Stimulated activated naive CD8-positive, alpha-beta T cell treated with anti-CD3 and anti-CD28 coated beads, Interleukin-15, Interleukin-2, amounts not matched to agents 100 ng/mL and 50 ng/mL, for 24 hours (primary cell): ENCODE results near the gene SYNM.

Experiments used
- H3K27ac Mint-ChIP-seq: one replicate; pipeline ENCODE4 v1.8.0; 2021; ENCODE audit warnings: mild to moderate bottlenecking, mixed read lengths
- H3K27me3 Mint-ChIP-seq: one replicate; pipeline ENCODE4 v1.8.0; 2021; ENCODE audit warnings: mixed read lengths
- H3K36me3 Mint-ChIP-seq: one replicate; pipeline ENCODE4 v1.8.0; 2021; ENCODE audit warnings: low read depth, mixed read lengths
- H3K4me1 Mint-ChIP-seq: one replicate; pipeline ENCODE4 v1.8.0; 2021; ENCODE audit warnings: low read depth, mixed read lengths
- H3K4me3 Mint-ChIP-seq: one replicate; pipeline ENCODE4 v1.8.0; 2021; ENCODE audit warnings: mild to moderate bottlenecking, mixed read lengths
- H3K9me3 Mint-ChIP-seq: one replicate; pipeline ENCODE4 v1.8.0; 2021; ENCODE audit warnings: mixed read lengths

The SYNM gene

GRCh38 chr15:99146661-99147060, 41.8 kb downstream of the SYNM start:
- Mint-ChIP-seq H3K4me3 (no peak overlapping the region), H3K27me3 (no peaks in the 10 kb centered on the region), H3K9me3 (no peaks in the 10 kb centered on the region), H3K4me1 (no peaks in the 10 kb centered on the region), H3K36me3 (no peaks in the 10 kb centered on the region), H3K27ac (no peak overlapping the region)

GRCh38 chr15:99148851-99149276, 44.0 kb downstream of the SYNM start:
- no peak overlapping the region for H3K27ac Mint-ChIP-seq
- no peak overlapping the region for H3K4me3 Mint-ChIP-seq
- H3K4me1 Mint-ChIP-seq = no peaks in the 10 kb centered on the region
- no peaks in the 10 kb centered on the region for H3K36me3 Mint-ChIP-seq
- no peaks in the 10 kb centered on the region for H3K9me3 Mint-ChIP-seq
- H3K27me3 Mint-ChIP-seq = no peaks in the 10 kb centered on the region

- H3K9me3 Mint-ChIP-seq = no peaks in the 10 kb centered on the region
- no peak overlapping the region for H3K4me3 Mint-ChIP-seq
- H3K36me3 Mint-ChIP-seq = no peaks in the 10 kb centered on the region
- no peaks in the 10 kb centered on the region for H3K27me3 Mint-ChIP-seq
- H3K4me1 Mint-ChIP-seq = no peaks in the 10 kb centered on the region
- no peak overlapping the region for H3K27ac Mint-ChIP-seq
Measured at GRCh38 chr15:99149366-99149765, 44.5 kb downstream of the SYNM start.

GRCh38 chr15:99151156-99151555, 46.3 kb downstream of the SYNM start:
- Mint-ChIP-seq H3K36me3 (no peaks in the 10 kb centered on the region), H3K27ac (no peak overlapping the region), H3K9me3 (no peaks in the 10 kb centered on the region), H3K27me3 (no peaks in the 10 kb centered on the region), H3K4me1 (no peaks in the 10 kb centered on the region), H3K4me3 (no peak overlapping the region)

GRCh38 chr15:99153026-99153535, 48.2 kb downstream of the SYNM start:
- Mint-ChIP-seq H3K27me3 (no peaks in the 10 kb centered on the region), H3K27ac (no peak overlapping the region), H3K4me3 (no peak overlapping the region), H3K4me1 (no peaks in the 10 kb centered on the region), H3K9me3 (no peaks in the 10 kb centered on the region), H3K36me3 (no peaks in the 10 kb centered on the region)

GRCh38 chr15:99154271-99154670, 49.4 kb downstream of the SYNM start:
- H3K27ac Mint-ChIP-seq = no peak overlapping the region
- no peaks in the 10 kb centered on the region for H3K9me3 Mint-ChIP-seq
- H3K27me3 Mint-ChIP-seq = no peaks in the 10 kb centered on the region
- H3K4me1 Mint-ChIP-seq = no peaks in the 10 kb centered on the region
- no peak overlapping the region for H3K4me3 Mint-ChIP-seq
- H3K36me3 Mint-ChIP-seq = no peaks in the 10 kb centered on the region

- Mint-ChIP-seq H3K27me3 (no peaks in the 10 kb centered on the region), H3K36me3 (no peaks in the 10 kb centered on the region), H3K27ac (no peak overlapping the region), H3K9me3 (no peaks in the 10 kb centered on the region), H3K4me1 (no peaks in the 10 kb centered on the region), H3K4me3 (no peak overlapping the region)
Measured at GRCh38 chr15:99155961-99156443, 51.1 kb downstream of the SYNM start.

- Mint-ChIP-seq H3K4me1 (no peaks in the 10 kb centered on the region), H3K4me3 (no peak overlapping the region), H3K36me3 (no peaks in the 10 kb centered on the region), H3K27ac (no peak overlapping the region), H3K9me3 (no peaks in the 10 kb centered on the region), H3K27me3 (no peaks in the 10 kb centered on the region)
Measured at GRCh38 chr15:99157456-99157855, 52.6 kb downstream of the SYNM start.

GRCh38 chr15:99158626-99159412, 53.9 kb downstream of the SYNM start:
- H3K27me3 Mint-ChIP-seq = no peaks in the 10 kb centered on the region
- peaks cover 11% of the 10 kb centered on the region for H3K4me1 Mint-ChIP-seq
- H3K4me3 Mint-ChIP-seq = no peak overlapping the region
- no peaks in the 10 kb centered on the region for H3K36me3 Mint-ChIP-seq
- H3K27ac Mint-ChIP-seq = no peak overlapping the region
- no peaks in the 10 kb centered on the region for H3K9me3 Mint-ChIP-seq

GRCh38 chr15:99163271-99164062, 58.6 kb downstream of the SYNM start:
- Mint-ChIP-seq H3K4me3 (no peak overlapping the region), H3K27me3 (no peaks in the 10 kb centered on the region)

GRCh38 chr15:99164119-99164518, 59.2 kb downstream of the SYNM start:
- Mint-ChIP-seq H3K4me3 (no peak overlapping the region), H3K36me3 (no peaks in the 10 kb centered on the region), H3K4me1 (peaks cover 14% of the 10 kb centered on the region)

More at GRCh38 chr15:99163271-99164062, 58.6 kb downstream of the SYNM start:
- Mint-ChIP-seq H3K36me3 (no peaks in the 10 kb centered on the region), H3K27ac (no peak overlapping the region), H3K9me3 (no peaks in the 10 kb centered on the region), H3K4me1 (peaks cover 14% of the 10 kb centered on the region)

GRCh38 chr15:99165020-99165790, 60.3 kb downstream of the SYNM start:
- peak overlapping the region; percentile 22 for H3K27ac Mint-ChIP-seq
- H3K36me3 Mint-ChIP-seq = no peaks in the 10 kb centered on the region
- peaks cover 14% of the 10 kb centered on the region for H3K4me1 Mint-ChIP-seq
- no peaks in the 10 kb centered on the region for H3K9me3 Mint-ChIP-seq
- H3K27me3 Mint-ChIP-seq = no peaks in the 10 kb centered on the region
- no peak overlapping the region for H3K4me3 Mint-ChIP-seq

More at GRCh38 chr15:99164119-99164518, 59.2 kb downstream of the SYNM start:
- H3K27ac Mint-ChIP-seq = no peak overlapping the region
- no peaks in the 10 kb centered on the region for H3K27me3 Mint-ChIP-seq
- H3K9me3 Mint-ChIP-seq = no peaks in the 10 kb centered on the region

GRCh38 chr15:99165956-99166689, 61.2 kb downstream of the SYNM start:
- Mint-ChIP-seq H3K4me3 (no peak overlapping the region), H3K4me1 (peaks cover 14% of the 10 kb centered on the region), H3K27me3 (no peaks in the 10 kb centered on the region), H3K9me3 (no peaks in the 10 kb centered on the region), H3K36me3 (no peaks in the 10 kb centered on the region), H3K27ac (no peak overlapping the region)

- Mint-ChIP-seq H3K4me1 (peaks cover 14% of the 10 kb centered on the region), H3K4me3 (no peak overlapping the region), H3K27me3 (no peaks in the 10 kb centered on the region), H3K9me3 (no peaks in the 10 kb centered on the region), H3K36me3 (no peaks in the 10 kb centered on the region), H3K27ac (no peak overlapping the region)
Measured at GRCh38 chr15:99167201-99167600, 62.3 kb downstream of the SYNM start.
